ENCODE data around the gene MKNK2. TPM values are rescaled to one million over a fixed set of nuclear protein-coding genes. Genes with fewer than 3 reads are reported as not detected.
A peak's percentile ranks its signal among the peaks of the same experiment; 100 is the strongest.

The MKNK2 gene
- total and polyA plus RNA-seq, 2 of the 13 experiments (the other 11 are each of a cell fraction or from before 2014, with no cell fraction given) = 44.9 to 112 TPM

DNA sequence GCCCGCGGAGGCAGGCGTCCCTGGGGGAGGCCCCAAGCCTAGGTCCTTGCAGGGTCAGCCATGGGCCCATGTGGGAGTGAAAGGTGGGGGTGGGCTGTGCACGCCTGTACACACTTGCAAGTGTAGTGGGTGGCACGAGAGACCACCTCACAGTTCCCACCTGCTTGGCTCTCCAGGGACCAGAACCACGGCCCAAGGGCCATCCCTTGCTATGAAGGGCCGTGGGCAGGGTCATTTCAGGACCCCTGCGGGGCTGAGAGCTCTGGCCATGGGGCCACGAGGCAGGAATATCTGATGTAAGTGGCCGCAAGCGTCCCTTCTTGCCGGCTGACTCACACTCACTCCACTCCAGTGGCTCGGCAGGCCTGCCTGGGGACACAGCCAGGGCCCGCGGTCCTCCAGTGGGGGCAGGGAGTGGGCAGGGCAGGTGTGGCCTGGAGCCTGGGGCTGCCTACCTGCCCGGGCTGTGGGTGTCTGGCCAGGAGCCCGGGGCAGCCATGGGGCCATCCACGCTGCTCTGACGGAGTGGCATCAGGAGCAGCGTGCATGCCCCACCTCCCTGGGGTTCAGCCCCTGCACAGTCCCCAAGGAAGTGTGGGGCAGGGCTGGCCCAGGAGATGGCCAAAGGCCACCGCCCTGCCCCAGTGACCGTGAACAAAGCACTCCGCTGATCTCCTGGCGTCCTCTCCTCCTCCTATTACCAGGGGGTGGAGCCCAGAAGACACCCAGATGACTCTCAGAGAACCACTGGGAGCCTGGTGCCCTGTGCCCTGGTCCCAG is 8.6 kb upstream of the MKNK2 start (continued):
- TF ChIP-seq, protein P1, sequence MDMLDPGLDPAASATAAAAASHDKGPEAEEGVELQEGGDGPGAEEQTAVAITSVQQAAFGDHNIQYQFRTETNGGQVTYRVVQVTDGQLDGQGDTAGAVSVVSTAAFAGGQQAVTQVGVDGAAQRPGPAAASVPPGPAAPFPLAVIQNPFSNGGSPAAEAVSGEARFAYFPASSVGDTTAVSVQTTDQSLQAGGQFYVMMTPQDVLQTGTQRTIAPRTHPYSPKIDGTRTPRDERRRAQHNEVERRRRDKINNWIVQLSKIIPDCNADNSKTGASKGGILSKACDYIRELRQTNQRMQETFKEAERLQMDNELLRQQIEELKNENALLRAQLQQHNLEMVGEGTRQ (IDR thresholded peaks at IDR 0.05; ENCODE audit: low read depth, low read length) = no peak
- TF ChIP-seq, protein P1 (CRISPR knock-in tag; IDR thresholded peaks at IDR 0.05; ENCODE audit: borderline replicate concordance) = no peak
- TF ChIP-seq POLR2A (IDR thresholded peaks at IDR 0.05; ENCODE audit: insufficient read depth in 1 of 2, low read depth in 2 of 2, low read length in 2 of 2) (peak; percentile 86 to 88), GATAD2A (CRISPR knock-in tag; IDR thresholded peaks at IDR 0.05) (peak; percentile 76), GABPA (IDR thresholded peaks at IDR 0.05; ENCODE audit: low read depth, low read length) (no peak), GABPA (CRISPR knock-in tag; IDR thresholded peaks at IDR 0.05; ENCODE audit: low read depth) (peak; percentile 6; the same call in 1 of the 2 replicates), ZNF234 (CRISPR knock-in tag; conservative IDR thresholded peaks at IDR 0.05) (0 out of 2 replicates have a peak, but pooled peaks have one; percentile 27), IKZF4 (CRISPR knock-in tag; IDR thresholded peaks at IDR 0.05; ENCODE audit: borderline replicate concordance, low read depth, not compliant biosample characterization) (peak; percentile 64), PHB2 (IDR thresholded peaks at IDR 0.05; ENCODE audit: partially characterized antibody) (no peak), ZIK1 (CRISPR knock-in tag; IDR thresholded peaks at IDR 0.05; ENCODE audit: borderline replicate concordance, low read depth) (peak; percentile 95), ZSCAN31 (CRISPR knock-in tag; IDR thresholded peaks at IDR 0.05; ENCODE audit: low read depth) (no peak), FOXC1 (CRISPR knock-in tag; IDR thresholded peaks at IDR 0.05; ENCODE audit: borderline replicate concordance) (peak; percentile 78), ZFP62 (CRISPR knock-in tag; IDR thresholded peaks at IDR 0.05) (no peak), PHF20 (CRISPR knock-in tag; IDR thresholded peaks at IDR 0.05) (no peak), CCAR2 (optimal IDR thresholded peaks at IDR 0.05; ENCODE audit: low read depth, low read length) (no peak), ZNF382 (CRISPR knock-in tag; IDR thresholded peaks at IDR 0.05; ENCODE audit: borderline replicate concordance) (no peak), ZBTB7B (CRISPR knock-in tag; IDR thresholded peaks at IDR 0.05) (peak; percentile 79), ZNF780A (CRISPR knock-in tag; IDR thresholded peaks at IDR 0.05) (no peak), ZNF441 (CRISPR knock-in tag; IDR thresholded peaks at IDR 0.05; ENCODE audit: borderline replicate concordance) (no peak; the same call in 1 of the 2 replicates), ZNF678 (CRISPR knock-in tag; IDR thresholded peaks at IDR 0.05) (peak; percentile 60; the same call in 1 of the 2 replicates), ZEB1 (IDR thresholded peaks at IDR 0.05; ENCODE audit: insufficient replicate concordance, low read depth) (peak; percentile 71), CBFB (CRISPR knock-in tag; IDR thresholded peaks at IDR 0.05) (0 out of 2 replicates have a peak, but pooled peaks have one; percentile 38), MTF1 (CRISPR knock-in tag; IDR thresholded peaks at IDR 0.05) (no peak), TAF1 (CRISPR knock-in tag; IDR thresholded peaks at IDR 0.05) (peak; percentile 75), SIN3A (IDR thresholded peaks at IDR 0.05; ENCODE audit: borderline replicate concordance, low read depth, low read length) (peak; percentile 33; the same call in 1 of the 2 replicates)
- TF ChIP-seq, protein P2, sequence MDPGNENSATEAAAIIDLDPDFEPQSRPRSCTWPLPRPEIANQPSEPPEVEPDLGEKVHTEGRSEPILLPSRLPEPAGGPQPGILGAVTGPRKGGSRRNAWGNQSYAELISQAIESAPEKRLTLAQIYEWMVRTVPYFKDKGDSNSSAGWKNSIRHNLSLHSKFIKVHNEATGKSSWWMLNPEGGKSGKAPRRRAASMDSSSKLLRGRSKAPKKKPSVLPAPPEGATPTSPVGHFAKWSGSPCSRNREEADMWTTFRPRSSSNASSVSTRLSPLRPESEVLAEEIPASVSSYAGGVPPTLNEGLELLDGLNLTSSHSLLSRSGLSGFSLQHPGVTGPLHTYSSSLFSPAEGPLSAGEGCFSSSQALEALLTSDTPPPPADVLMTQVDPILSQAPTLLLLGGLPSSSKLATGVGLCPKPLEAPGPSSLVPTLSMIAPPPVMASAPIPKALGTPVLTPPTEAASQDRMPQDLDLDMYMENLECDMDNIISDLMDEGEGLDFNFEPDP (CRISPR knock-in tag; conservative IDR thresholded peaks at IDR 0.05) = no peak
- TF ChIP-seq, protein P3, sequence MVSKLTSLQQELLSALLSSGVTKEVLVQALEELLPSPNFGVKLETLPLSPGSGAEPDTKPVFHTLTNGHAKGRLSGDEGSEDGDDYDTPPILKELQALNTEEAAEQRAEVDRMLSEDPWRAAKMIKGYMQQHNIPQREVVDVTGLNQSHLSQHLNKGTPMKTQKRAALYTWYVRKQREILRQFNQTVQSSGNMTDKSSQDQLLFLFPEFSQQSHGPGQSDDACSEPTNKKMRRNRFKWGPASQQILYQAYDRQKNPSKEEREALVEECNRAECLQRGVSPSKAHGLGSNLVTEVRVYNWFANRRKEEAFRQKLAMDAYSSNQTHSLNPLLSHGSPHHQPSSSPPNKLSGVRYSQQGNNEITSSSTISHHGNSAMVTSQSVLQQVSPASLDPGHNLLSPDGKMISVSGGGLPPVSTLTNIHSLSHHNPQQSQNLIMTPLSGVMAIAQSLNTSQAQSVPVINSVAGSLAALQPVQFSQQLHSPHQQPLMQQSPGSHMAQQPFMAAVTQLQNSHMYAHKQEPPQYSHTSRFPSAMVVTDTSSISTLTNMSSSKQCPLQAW (CRISPR knock-in tag; IDR thresholded peaks at IDR 0.05) = no peak; the same call in 1 of the 2 replicates

Data from HepG2 (cell line).